ENCODE measurements around the gene FOSB.
A peak's percentile ranks its signal among the peaks of the same experiment; 100 is the strongest.

The FOSB gene

GRCh38 chr19:45469945-45470761, 2.4 kb downstream of the FOSB start:
- Histone ChIP-seq H3K4me2 (ENCODE audit: low read length) (peak overlapping the region; percentile 98), H3K36me3 (ENCODE audit: insufficient read depth, low read length) (no peaks in the 10 kb centered on the region), H3K4me3 (ENCODE audit: low read length) (peak overlapping the region; percentile 90), H3K9me3 (replicated peaks; ENCODE audit: low read length) (no peaks in the 10 kb centered on the region), H3K9ac (ENCODE audit: low read depth, low read length) (peak overlapping the region; percentile 90), H3K27me3 (ENCODE audit: control insufficient read depth, insufficient read depth, low read length) (no peaks in the 10 kb centered on the region), H3K4me1 (ENCODE audit: control insufficient read depth, insufficient read depth, low read length) (peaks cover 26% of the 10 kb centered on the region)

GRCh38 chr19:45470762-45471081, 2.9 kb downstream of the FOSB start:
- Histone ChIP-seq H3K4me3 (ENCODE audit: low read length) (no peak overlapping the region), H3K9ac (ENCODE audit: low read depth, low read length) (no peak overlapping the region), H3K9me3 (replicated peaks; ENCODE audit: low read length) (no peaks in the 10 kb centered on the region), H3K36me3 (ENCODE audit: insufficient read depth, low read length) (no peaks in the 10 kb centered on the region), H3K4me2 (ENCODE audit: low read length) (peak overlapping the region; percentile 98), H3K27me3 (ENCODE audit: control insufficient read depth, insufficient read depth, low read length) (no peaks in the 10 kb centered on the region), H3K4me1 (ENCODE audit: control insufficient read depth, insufficient read depth, low read length) (peaks cover 27% of the 10 kb centered on the region)

- H3K4me3 ChIP-seq (ENCODE audit: low read length) = no peak overlapping the region
- H3K4me1 ChIP-seq (ENCODE audit: control insufficient read depth, insufficient read depth, low read length) = peaks cover 27% of the 10 kb centered on the region
- H3K9ac ChIP-seq (ENCODE audit: low read depth, low read length) = no peak overlapping the region
Measured at GRCh38 chr19:45471111-45471930, 3.5 kb downstream of the FOSB start.

GRCh38 chr19:45471931-45472562, 4.3 kb downstream of the FOSB start:
- no peak overlapping the region for H3K4me3 ChIP-seq (ENCODE audit: low read length)

More at GRCh38 chr19:45471111-45471930, 3.5 kb downstream of the FOSB start:
- H3K36me3 ChIP-seq (ENCODE audit: insufficient read depth, low read length) = no peaks in the 10 kb centered on the region
- H3K27me3 ChIP-seq (ENCODE audit: control insufficient read depth, insufficient read depth, low read length) = no peaks in the 10 kb centered on the region
- no peak overlapping the region for H3K4me2 ChIP-seq (ENCODE audit: low read length)
- no peaks in the 10 kb centered on the region for H3K9me3 ChIP-seq (replicated peaks; ENCODE audit: low read length)

GRCh38 chr19:45472563-45473366, 5.0 kb downstream of the FOSB start:
- Histone ChIP-seq H3K4me2 (ENCODE audit: low read length) (no peak overlapping the region), H3K9me3 (replicated peaks; ENCODE audit: low read length) (no peaks in the 10 kb centered on the region), H3K27me3 (ENCODE audit: control insufficient read depth, insufficient read depth, low read length) (no peaks in the 10 kb centered on the region), H3K4me3 (ENCODE audit: low read length) (no peak overlapping the region), H3K9ac (ENCODE audit: low read depth, low read length) (no peak overlapping the region), H3K36me3 (ENCODE audit: insufficient read depth, low read length) (no peaks in the 10 kb centered on the region), H3K4me1 (ENCODE audit: control insufficient read depth, insufficient read depth, low read length) (peaks cover 27% of the 10 kb centered on the region)

More at GRCh38 chr19:45471931-45472562, 4.3 kb downstream of the FOSB start:
- peaks cover 25% of the 10 kb centered on the region for H3K4me1 ChIP-seq (ENCODE audit: control insufficient read depth, insufficient read depth, low read length)
- no peaks in the 10 kb centered on the region for H3K9me3 ChIP-seq (replicated peaks; ENCODE audit: low read length)
- H3K9ac ChIP-seq (ENCODE audit: low read depth, low read length) = no peak overlapping the region
- H3K4me2 ChIP-seq (ENCODE audit: low read length) = no peak overlapping the region
- no peaks in the 10 kb centered on the region for H3K27me3 ChIP-seq (ENCODE audit: control insufficient read depth, insufficient read depth, low read length)
- H3K36me3 ChIP-seq (ENCODE audit: insufficient read depth, low read length) = no peaks in the 10 kb centered on the region

- Histone ChIP-seq H3K4me3 (ENCODE audit: low read length) (no peak overlapping the region), H3K9me3 (replicated peaks; ENCODE audit: low read length) (no peaks in the 10 kb centered on the region), H3K4me1 (ENCODE audit: control insufficient read depth, insufficient read depth, low read length) (peaks cover 28% of the 10 kb centered on the region), H3K27me3 (ENCODE audit: control insufficient read depth, insufficient read depth, low read length) (no peaks in the 10 kb centered on the region), H3K4me2 (ENCODE audit: low read length) (no peak overlapping the region), H3K9ac (ENCODE audit: low read depth, low read length) (no peak overlapping the region), H3K36me3 (ENCODE audit: insufficient read depth, low read length) (no peaks in the 10 kb centered on the region)
Measured at GRCh38 chr19:45473367-45473681, 5.5 kb downstream of the FOSB start.

- no peaks in the 10 kb centered on the region for H3K36me3 ChIP-seq (ENCODE audit: insufficient read depth, low read length)
- no peaks in the 10 kb centered on the region for H3K9me3 ChIP-seq (replicated peaks; ENCODE audit: low read length)
- H3K4me1 ChIP-seq (ENCODE audit: control insufficient read depth, insufficient read depth, low read length) = peaks cover 26% of the 10 kb centered on the region
- H3K4me2 ChIP-seq (ENCODE audit: low read length) = peak overlapping the region; percentile 68
- peak overlapping the region; percentile 25 for H3K9ac ChIP-seq (ENCODE audit: low read depth, low read length)
- H3K27me3 ChIP-seq (ENCODE audit: control insufficient read depth, insufficient read depth, low read length) = no peaks in the 10 kb centered on the region
- no peak overlapping the region for H3K4me3 ChIP-seq (ENCODE audit: low read length)
Measured at GRCh38 chr19:45473682-45474605, 6.1 kb downstream of the FOSB start.

- H3K4me1 ChIP-seq (ENCODE audit: control insufficient read depth, insufficient read depth, low read length) = peaks cover 25% of the 10 kb centered on the region
- H3K4me2 ChIP-seq (ENCODE audit: low read length) = peak overlapping the region; percentile 68
- H3K9me3 ChIP-seq (replicated peaks; ENCODE audit: low read length) = no peaks in the 10 kb centered on the region
- peak overlapping the region; percentile 25 for H3K9ac ChIP-seq (ENCODE audit: low read depth, low read length)
- no peak overlapping the region for H3K4me3 ChIP-seq (ENCODE audit: low read length)
- H3K36me3 ChIP-seq (ENCODE audit: insufficient read depth, low read length) = no peaks in the 10 kb centered on the region
- H3K27me3 ChIP-seq (ENCODE audit: control insufficient read depth, insufficient read depth, low read length) = no peaks in the 10 kb centered on the region
Measured at GRCh38 chr19:45474606-45475521, 7.1 kb downstream of the FOSB start.

- no peak overlapping the region for H3K9ac ChIP-seq (ENCODE audit: low read depth, low read length)
- no peak overlapping the region for H3K4me3 ChIP-seq (ENCODE audit: low read length)
- H3K4me2 ChIP-seq (ENCODE audit: low read length) = no peak overlapping the region
- H3K9me3 ChIP-seq (replicated peaks; ENCODE audit: low read length) = no peaks in the 10 kb centered on the region
- H3K36me3 ChIP-seq (ENCODE audit: insufficient read depth, low read length) = no peaks in the 10 kb centered on the region
- H3K27me3 ChIP-seq (ENCODE audit: control insufficient read depth, insufficient read depth, low read length) = no peaks in the 10 kb centered on the region
- peaks cover 18% of the 10 kb centered on the region for H3K4me1 ChIP-seq (ENCODE audit: control insufficient read depth, insufficient read depth, low read length)
Measured at GRCh38 chr19:45475537-45476291, 7.9 kb downstream of the FOSB start.
